Testis (tissue), 3 donors: ENCODE results near the gene KCTD17. TPM values are rescaled to one million over a fixed set of nuclear protein-coding genes. Genes with fewer than 3 reads are reported as not detected.

Experiments used
- DNase-seq: peaks from one replicate; pipeline ENCODE4 v3.0.0-alpha.2; 2019
- H3K27ac ChIP-seq, 2 donors: fragments of 200-600 bp; sonication (generic); one replicate each; pipeline ENCODE4 v1.5.1; 2019
- H3K27me3 ChIP-seq: fragments of 200-600 bp; sonication (generic); one replicate; pipeline ENCODE4 v1.5.1; 2019
- H3K36me3 ChIP-seq: fragments of 200-600 bp; sonication (generic); one replicate; pipeline ENCODE4 v1.5.1; 2017; ENCODE audit warnings: low read depth; ENCODE audit errors: missing control alignments
- H3K4me1 ChIP-seq: fragments of 200-600 bp; sonication (generic); one replicate; pipeline ENCODE4 v1.5.1; 2019
- H3K4me3 ChIP-seq, 2 donors: fragments of 200-600 bp; sonication (generic); one replicate each; pipeline ENCODE4 v1.5.1; 2017 to 2019
- H3K9me3 ChIP-seq: fragments of 200-600 bp; sonication (generic); one replicate; pipeline ENCODE4 v1.5.1; 2017
- CTCF ChIP-seq, 3 experiments: fragments of 450-650 bp in 2 of 3; fragments of 200-600 bp in 1 of 3; sonication (generic) in 1 of 3; IDR thresholded peaks; one replicate each; pipeline ENCODE4 v1.5.1; 2016 to 2019; ENCODE audit warnings: antibody characterized with exemption in 3 of 3, mild to moderate bottlenecking in 2 of 3, moderate library complexity in 1 of 3
- POLR2A ChIP-seq: fragments of 450-650 bp; IDR thresholded peaks from one replicate; pipeline ENCODE4 v1.6.1; 2017; ENCODE audit warnings: antibody characterized with exemption, mild to moderate bottlenecking, moderate library complexity
- WGBS, 2 donors: methylation state at CpG; one replicate each; pipeline ENCODE4 v1.1.5; 2018; 5-methylcytosine and 5-hydroxymethylcytosine counted together
- intact Hi-C: fragments of 100-400 bp; cut with DNase I; formaldehyde crosslinking; loops from one replicate; pipeline ENCODE4 v1.15.1; 2023; ENCODE audit warnings: low total_unique reads
- polyA plus RNA-seq: library from polyadenylated mRNA; stranded (reverse); fragments of 350-450 nt; fragmentation: Illumina TruSeq; extraction: RNeasy Lipid Tissue Mini Kit (QIAGEN cat#74804); gene quantifications from one replicate; pipeline ENCODE4 v1.2.3, GENCODE V29; 2014; ENCODE audit warnings: low read depth, low replicate concordance; ENCODE audit not compliant: insufficient read depth
- total RNA-seq, 2 donors: library from RNA; depleted of rRNA; stranded (reverse); fragments of >200 nt; gene quantifications; one replicate each; pipeline ENCODE4 v1.2.3, GENCODE V29; 2016

The KCTD17 gene
- total and polyA plus RNA-seq, 3 donors from 2014 or later = 39.1 to 99.1 (median 57.0) TPM

GRCh38 chr22:37090920-37091695, 39.6 kb downstream of the KCTD17 start:
- WGBS, 2 donors = 79% methylated on average over 9 of the region's 9 CpGs
- Histone ChIP-seq H3K9me3 (no peaks in the 10 kb centered on the region), H3K4me3 (no peak overlapping the region), H3K36me3 (no peaks in the 10 kb centered on the region), H3K27me3 (no peaks in the 10 kb centered on the region), H3K27ac (no peak overlapping the region), H3K4me1 (no peaks in the 10 kb centered on the region)
- DNase-seq = no peak
- no peak for TF ChIP-seq POLR2A
- no peak for TF ChIP-seq CTCF (IDR thresholded peaks at IDR 0.05)
- intact Hi-C loops = no loop called here

- no peaks in the 10 kb centered on the region for H3K9me3 ChIP-seq
- H3K27ac ChIP-seq = no peak overlapping the region
- no peak overlapping the region for H3K4me3 ChIP-seq
- intact Hi-C loops = no loop called here
- 85 to 88% methylated on average over 7 of the region's 7 CpGs for WGBS, 2 donors
- H3K36me3 ChIP-seq = no peaks in the 10 kb centered on the region
- DNase-seq = no peak
- TF ChIP-seq CTCF (IDR thresholded peaks at IDR 0.05) = no peak
- TF ChIP-seq POLR2A = no peak
- no peaks in the 10 kb centered on the region for H3K4me1 ChIP-seq
- H3K27me3 ChIP-seq = no peaks in the 10 kb centered on the region
Measured at GRCh38 chr22:37091994-37092393, 40.5 kb downstream of the KCTD17 start.

GRCh38 chr22:37092997-37093396, 41.5 kb downstream of the KCTD17 start:
- intact Hi-C loops = no loop called here
- Histone ChIP-seq H3K27ac (no peak overlapping the region), H3K4me3 (no peak overlapping the region), H3K36me3 (no peaks in the 10 kb centered on the region), H3K27me3 (no peaks in the 10 kb centered on the region), H3K9me3 (no peaks in the 10 kb centered on the region), H3K4me1 (no peaks in the 10 kb centered on the region)
- TF ChIP-seq CTCF (IDR thresholded peaks at IDR 0.05) (no peak), POLR2A (no peak)
- no peak for DNase-seq
- 59 to 66% methylated on average over 6 of the region's 6 CpGs for WGBS, 2 donors

- Histone ChIP-seq H3K9me3 (no peaks in the 10 kb centered on the region), H3K4me3 (no peak overlapping the region), H3K27ac (no peak overlapping the region), H3K4me1 (no peaks in the 10 kb centered on the region), H3K27me3 (no peaks in the 10 kb centered on the region), H3K36me3 (no peaks in the 10 kb centered on the region)
- 77 to 85% methylated on average over 1 of the region's 1 CpG for WGBS, 2 donors
- no peak for DNase-seq
- TF ChIP-seq CTCF (IDR thresholded peaks at IDR 0.05) (no peak), POLR2A (no peak)
- intact Hi-C loops = no loop called here
Measured at GRCh38 chr22:37094239-37094638, 42.7 kb downstream of the KCTD17 start.

GRCh38 chr22:37095113-37095512, 43.6 kb downstream of the KCTD17 start:
- DNase-seq = no peak
- Histone ChIP-seq H3K9me3 (no peaks in the 10 kb centered on the region), H3K4me3 (no peak overlapping the region), H3K27ac (no peak overlapping the region), H3K4me1 (no peaks in the 10 kb centered on the region), H3K36me3 (no peaks in the 10 kb centered on the region), H3K27me3 (no peaks in the 10 kb centered on the region)
- WGBS, 2 donors = 78 to 87% methylated on average over 11 of the region's 11 CpGs
- TF ChIP-seq CTCF (IDR thresholded peaks at IDR 0.05) = no peak
- TF ChIP-seq POLR2A = no peak
- intact Hi-C loops = no loop called here
